Measurements from ENCODE around the gene CNNM2.
"Not testable (repeated sequence)": the region's sequence is repeated elsewhere in the genome, so short reads cannot be mapped to it uniquely, and the experiment has no call there.

The CNNM2 gene

DNA sequence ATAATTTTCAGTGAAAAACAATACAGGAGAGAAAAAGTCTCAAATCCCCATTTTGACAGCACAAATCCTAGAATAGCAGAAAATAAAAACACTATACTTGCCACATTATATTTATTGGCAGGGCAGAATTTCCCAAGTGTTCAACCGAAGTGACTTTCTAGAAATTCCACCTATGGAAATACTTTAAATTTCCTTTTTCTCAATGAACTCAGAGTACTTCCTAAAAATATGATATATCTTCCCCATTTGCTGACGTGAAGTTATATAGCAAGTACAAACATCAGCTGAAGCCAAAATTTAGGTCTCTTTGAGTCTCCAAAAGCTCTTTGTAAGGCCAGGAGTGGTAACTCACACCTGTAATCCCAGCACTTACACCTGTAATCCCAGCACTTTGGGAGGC, 191.7 kb downstream of the CNNM2 start:
- no peak for DNase-seq (ENCODE audit: low read depth in 2 of 2)

GRCh38 chr10:103110407-103110806, 192.3 kb downstream of the CNNM2 start:
- DNase-seq (ENCODE audit: low read depth in 2 of 2): no peak

- no peak for DNase-seq (ENCODE audit: low read depth in 2 of 2)
Observed at GRCh38 chr10:103111031-103111917, 193.2 kb downstream of the CNNM2 start.

GRCh38 chr10:103111918-103112877, 194.1 kb downstream of the CNNM2 start:
- DNase-seq (ENCODE audit: low read depth in 2 of 2): no peak

DNA sequence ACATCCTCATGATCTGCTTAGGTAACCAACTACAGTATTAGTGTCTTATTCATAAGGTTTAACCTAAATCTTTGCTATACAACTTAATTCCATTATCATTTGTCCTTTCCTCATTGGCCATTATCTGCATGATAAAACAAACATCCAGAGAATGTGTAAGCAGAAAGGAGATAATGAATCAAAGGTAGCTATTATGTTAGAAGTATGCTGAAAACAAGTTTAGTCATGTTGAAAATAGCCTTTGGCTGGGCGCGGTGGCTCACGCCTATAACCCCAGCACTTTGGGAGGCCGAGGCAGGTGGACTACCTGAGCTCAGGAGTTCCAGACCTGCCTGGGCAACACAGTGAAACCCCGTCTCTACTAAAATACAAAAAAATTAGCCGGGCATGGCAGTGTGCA, 196.8 kb downstream of the CNNM2 start:
- DNase-seq (ENCODE audit: low read depth in 2 of 2): no peak

DNA sequence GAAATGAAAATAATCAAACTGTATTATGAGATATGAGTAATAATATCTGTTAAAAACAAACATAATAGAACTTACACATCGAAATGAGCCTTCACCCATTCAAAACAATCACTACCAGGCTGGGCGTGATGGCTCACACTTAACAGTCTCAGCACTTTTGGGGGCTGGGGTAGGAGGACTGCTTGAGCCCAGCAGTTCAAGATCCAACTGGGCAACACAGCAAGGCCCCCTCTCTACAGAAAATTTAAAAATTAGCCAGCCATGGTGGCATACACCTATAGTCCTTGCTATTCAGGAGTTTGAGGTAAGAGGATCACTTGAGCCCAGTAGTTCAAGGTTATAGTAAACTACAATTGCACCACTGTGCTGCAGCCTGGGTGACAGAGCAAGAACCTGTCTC, 199.2 kb downstream of the CNNM2 start:
- no peak for DNase-seq (ENCODE audit: low read depth in 2 of 2)

GRCh38 chr10:103120546-103120945, 202.5 kb downstream of the CNNM2 start:
- no peak for DNase-seq (ENCODE audit: low read depth in 2 of 2)

- no peak for DNase-seq (ENCODE audit: low read depth in 2 of 2)
Observed at GRCh38 chr10:103120977-103121735, 203.1 kb downstream of the CNNM2 start.

DNA sequence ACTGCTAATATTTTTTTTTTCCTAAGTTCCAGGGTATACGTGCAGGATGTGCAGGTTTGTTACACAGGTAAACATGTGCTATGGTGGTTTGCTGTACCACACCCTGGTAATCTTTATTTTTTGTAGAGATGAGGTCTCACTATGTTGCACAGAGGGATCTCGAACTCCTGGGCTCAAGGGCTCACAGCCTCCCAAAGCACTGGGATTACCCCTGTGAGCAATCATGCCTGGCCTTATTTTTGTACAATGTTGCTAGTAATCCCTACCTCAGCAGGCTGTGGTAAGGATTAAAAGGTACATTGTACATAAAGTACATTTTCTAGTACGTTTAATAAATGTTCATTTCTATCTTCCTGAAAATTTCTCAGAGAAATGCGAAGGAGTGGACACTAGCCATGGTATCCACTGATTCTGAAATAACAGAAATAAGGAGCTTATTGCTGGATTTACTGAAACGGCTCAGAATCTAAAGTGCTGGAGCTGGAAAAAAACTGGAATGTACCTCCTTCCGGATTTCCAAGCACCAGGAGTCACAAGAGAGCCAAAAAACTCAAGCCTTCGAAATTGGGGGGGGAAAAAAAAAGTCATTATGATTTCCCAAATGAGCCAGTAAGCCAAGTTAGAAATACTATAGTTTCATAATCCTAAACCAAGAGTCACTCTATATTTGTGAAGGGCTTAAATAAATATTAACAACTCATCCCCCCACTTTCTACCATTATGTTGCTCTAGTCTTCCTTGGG, 205.4 kb downstream of the CNNM2 start:
- DNase-seq (ENCODE audit: low read depth in 2 of 2): no peak

DNA sequence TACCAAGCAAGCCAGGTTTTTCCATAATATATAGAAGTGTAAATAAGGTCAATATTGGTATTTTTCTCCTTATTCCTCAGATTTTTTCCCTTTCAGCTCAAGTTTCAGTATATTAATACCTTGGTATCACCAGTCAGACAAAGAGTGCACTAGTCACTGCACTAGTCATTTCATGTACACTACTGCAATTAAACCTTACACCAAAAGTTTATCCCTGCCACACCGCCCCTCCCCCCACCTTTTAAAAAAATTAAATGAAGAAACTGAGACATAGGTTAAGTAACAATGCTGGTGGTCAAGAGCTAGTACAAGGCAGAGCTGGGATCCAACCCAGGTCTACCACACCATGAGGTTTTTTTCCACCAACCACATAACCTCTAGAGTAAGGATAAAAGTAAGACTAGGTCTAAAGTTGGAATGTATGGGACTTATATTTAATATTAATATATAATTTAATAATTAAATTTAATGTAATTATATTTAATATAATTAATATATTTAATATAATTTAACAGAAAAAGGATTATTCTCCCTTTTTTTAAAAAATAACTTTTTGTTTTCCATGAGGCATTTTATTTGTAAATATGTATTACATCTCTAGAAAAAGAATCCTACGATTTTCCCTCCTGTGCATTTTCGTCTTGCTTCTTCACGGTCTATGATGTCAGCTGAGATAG, 206.5 kb downstream of the CNNM2 start:
- DNase-seq (ENCODE audit: low read depth in 2 of 2): no peak

GRCh38 chr10:103125323-103126267, 207.5 kb downstream of the CNNM2 start:
- no peak for DNase-seq (ENCODE audit: low read depth in 2 of 2)

GRCh38 chr10:103127241-103127640, 209.1 kb downstream of the CNNM2 start:
- DNase-seq (ENCODE audit: low read depth in 2 of 2): no peak

- DNase-seq (ENCODE audit: low read depth in 2 of 2): not testable (repeated sequence)
Observed at GRCh38 chr10:103130180-103130579, 212.1 kb downstream of the CNNM2 start.

- no peak for DNase-seq (ENCODE audit: low read depth in 2 of 2)
Observed at GRCh38 chr10:103130910-103131309, 212.8 kb downstream of the CNNM2 start.

- DNase-seq (ENCODE audit: low read depth in 2 of 2): not testable (repeated sequence)
Observed at GRCh38 chr10:103135168-103135567, 217.1 kb downstream of the CNNM2 start.

DNA sequence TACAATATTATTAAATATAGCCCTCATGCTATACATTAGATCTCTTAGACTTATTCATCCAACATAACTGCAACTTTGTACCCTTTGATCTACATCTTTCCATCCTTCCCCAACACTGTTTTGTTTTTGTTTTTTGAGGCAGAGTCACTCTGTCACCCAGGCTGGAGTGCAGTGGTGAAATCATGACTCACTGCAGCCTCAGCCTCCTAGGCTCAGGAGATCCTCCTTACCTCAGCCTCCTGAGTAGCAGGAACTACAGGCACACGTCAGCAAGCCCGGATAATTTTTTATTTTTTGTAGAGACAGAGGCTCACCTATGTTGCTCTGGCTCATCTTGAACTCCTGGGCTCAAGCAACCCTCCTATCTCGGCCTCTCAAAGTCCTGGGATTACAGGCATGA, 221.7 kb downstream of the CNNM2 start:
- DNase-seq (ENCODE audit: low read depth in 2 of 2): no peak
